Astrocyte (in vitro differentiated cells and primary cell): ENCODE results near the gene TRMT1. TPM values are rescaled to one million over a fixed set of nuclear protein-coding genes. Genes with fewer than 3 reads are reported as not detected.

ENCODE experiments used
- DNase-seq: peaks from one replicate; pipeline ENCODE4 v3.0.0-alpha.2; 2010; ENCODE audit warnings: low read depth
- FAIRE-seq: peaks from 2 replicates; lab custom pipeline; 2011; peaks lifted over from hg19 to GRCh38; lab: Jason Lieb, UNC
- H2AFZ ChIP-seq: 2 replicates; pipeline ENCODE4 v1.6.0; 2012; ENCODE audit warnings: low read depth, low read length, inconsistent platforms
- H3K27ac ChIP-seq: 2 replicates; pipeline ENCODE4 v1.5.1; 2011; ENCODE audit warnings: low read depth, low read length, inconsistent platforms
- H3K27me3 ChIP-seq: 2 replicates; pipeline ENCODE4 v1.6.0; 2011; ENCODE audit warnings: low read length, inconsistent platforms; ENCODE audit not compliant: insufficient read depth
- H3K36me3 ChIP-seq: 2 replicates; pipeline ENCODE4 v1.5.1; 2011; ENCODE audit warnings: low read length, inconsistent platforms; ENCODE audit not compliant: insufficient read depth
- H3K4me1 ChIP-seq: 2 replicates; pipeline ENCODE4 v1.5.1; 2011; ENCODE audit warnings: low read length, inconsistent platforms; ENCODE audit not compliant: insufficient read depth
- H3K4me2 ChIP-seq: 2 replicates; pipeline ENCODE4 v1.6.0; 2012; ENCODE audit warnings: low read length, inconsistent platforms
- H3K4me3 ChIP-seq: 2 replicates; pipeline ENCODE4 v1.5.1; 2011; ENCODE audit warnings: low read depth, mild to moderate bottlenecking, low read length, inconsistent platforms; ENCODE audit not compliant: insufficient read depth
- H3K79me2 ChIP-seq: 2 replicates; pipeline ENCODE4 v1.6.0; 2012; ENCODE audit warnings: mild to moderate bottlenecking, low read length, inconsistent platforms; ENCODE audit not compliant: insufficient read depth
- H3K9ac ChIP-seq: 2 replicates; pipeline ENCODE4 v1.6.0; 2012; ENCODE audit warnings: mild to moderate bottlenecking, low read length, inconsistent platforms
- H3K9me3 ChIP-seq: 2 replicates; pipeline ENCODE4 v1.5.1; 2012; ENCODE audit warnings: low read depth, mild to moderate bottlenecking, low read length, inconsistent platforms; ENCODE audit not compliant: insufficient read depth
- H4K20me1 ChIP-seq: 2 replicates; pipeline ENCODE4 v1.6.0; 2012; ENCODE audit warnings: low read length, inconsistent platforms; ENCODE audit not compliant: insufficient read depth
- H3K27ac Mint-ChIP-seq: one replicate; pipeline ENCODE4 v1.8.0; 2021; ENCODE audit warnings: mild to moderate bottlenecking, mixed read lengths; ENCODE audit not compliant: unreplicated experiment
- H3K27me3 Mint-ChIP-seq: one replicate; pipeline ENCODE4 v1.8.0; 2021; ENCODE audit warnings: low read depth, mixed read lengths; ENCODE audit not compliant: unreplicated experiment
- H3K36me3 Mint-ChIP-seq: one replicate; pipeline ENCODE4 v1.8.0; 2021; ENCODE audit warnings: low read depth, mixed read lengths; ENCODE audit not compliant: unreplicated experiment
- H3K4me1 Mint-ChIP-seq: one replicate; pipeline ENCODE4 v1.8.0; 2021; ENCODE audit warnings: low read depth, mixed read lengths; ENCODE audit not compliant: unreplicated experiment
- H3K4me3 Mint-ChIP-seq: one replicate; pipeline ENCODE4 v1.8.0; 2021; ENCODE audit warnings: mild to moderate bottlenecking, moderate library complexity, mixed read lengths; ENCODE audit not compliant: unreplicated experiment
- H3K9me3 Mint-ChIP-seq: one replicate; pipeline ENCODE4 v1.8.0; 2021; ENCODE audit warnings: mild to moderate bottlenecking, mixed read lengths; ENCODE audit not compliant: unreplicated experiment
- CTCF ChIP-seq: IDR thresholded peaks from 2 replicates; pipeline ENCODE4 v1.5.1; 2011; ENCODE audit warnings: low read depth, mild to moderate bottlenecking, inconsistent platforms, low read length, moderate library complexity; ENCODE audit not compliant: insufficient read depth
- EZH2 ChIP-seq: IDR thresholded peaks from 2 replicates; pipeline ENCODE4 v1.6.1; 2012; ENCODE audit warnings: mild to moderate bottlenecking, low read length, inconsistent platforms; ENCODE audit not compliant: insufficient read depth
- total RNA-seq: library from RNA; stranded (reverse); gene quantifications from 2 replicates; pipeline ENCODE4 v1.2.1, GENCODE V29; 2021

The TRMT1 gene
- total RNA-seq, 1 donor from 2014 or later, result 43.3 TPM

- H3K27ac ChIP-seq, result peak overlapping the region; percentile 19
- H3K36me3 Mint-ChIP-seq, result peaks cover 5% of the 10 kb centered on the region
- H4K20me1 ChIP-seq, result peaks cover 90% of the 10 kb centered on the region
- FAIRE-seq (no peak), DNase-seq (no peak)
- peaks cover 7% of the 10 kb centered on the region for H3K36me3 ChIP-seq
- peaks cover 100% of the 10 kb centered on the region for H3K79me2 ChIP-seq
- H2AFZ ChIP-seq, result no peak overlapping the region
- no peaks in the 10 kb centered on the region for H3K27me3 Mint-ChIP-seq
- H3K4me1 ChIP-seq, result peaks cover 43% of the 10 kb centered on the region
- peak overlapping the region; percentile 63 for H3K27ac Mint-ChIP-seq
- H3K27me3 ChIP-seq, result no peaks in the 10 kb centered on the region
- no peaks in the 10 kb centered on the region for H3K9me3 ChIP-seq
- peaks cover 43% of the 10 kb centered on the region for H3K4me1 Mint-ChIP-seq
- H3K4me3 Mint-ChIP-seq, result peak overlapping the region; percentile 63
- TF ChIP-seq EZH2 (no peak), CTCF (no peak)
- H3K9me3 Mint-ChIP-seq, result no peaks in the 10 kb centered on the region
- no peak overlapping the region for H3K9ac ChIP-seq
- H3K4me3 ChIP-seq, result no peak overlapping the region
- no peak overlapping the region for H3K4me2 ChIP-seq
Measured at GRCh38 chr19:13122980-13123957, 6.7 kb upstream of the TRMT1 start.

- Histone ChIP-seq H3K4me1 (peaks cover 43% of the 10 kb centered on the region), H2AFZ (no peak overlapping the region), H3K27ac (peak overlapping the region; percentile 19), H3K4me3 (no peak overlapping the region), H3K36me3 (peaks cover 7% of the 10 kb centered on the region), H3K9me3 (no peaks in the 10 kb centered on the region), H3K79me2 (peaks cover 94% of the 10 kb centered on the region), H3K27me3 (no peaks in the 10 kb centered on the region), H4K20me1 (peaks cover 81% of the 10 kb centered on the region), H3K9ac (peak overlapping the region; percentile 95), H3K4me2 (peak overlapping the region; percentile 92)
- Mint-ChIP-seq H3K27ac (peak overlapping the region; percentile 63), H3K4me3 (peak overlapping the region; percentile 63), H3K9me3 (no peaks in the 10 kb centered on the region), H3K4me1 (peaks cover 38% of the 10 kb centered on the region), H3K36me3 (peaks cover 5% of the 10 kb centered on the region), H3K27me3 (no peaks in the 10 kb centered on the region)
- no peak for DNase-seq
- FAIRE-seq, result no peak
- no peak for TF ChIP-seq CTCF
- no peak for TF ChIP-seq EZH2
Measured at GRCh38 chr19:13122275-13122878, 5.8 kb upstream of the TRMT1 start.
